ENCODE measurements around the gene SPACA7.

Gene SPACA7

GRCh38 chr13:112376050-112376681, at the start of gene SPACA7:
TSS of gene SPACA7 (plus strand) at chr13:112376355. CDS start at chr13:112376386, 31 bp downstream.
- no peak within 1 kb of the TSS for H3K27ac Mint-ChIP-seq
- ATAC-seq: no peak
- H3K4me3 Mint-ChIP-seq: no peak within 1 kb of the TSS

GRCh38 chr13:112326821-112327370, 49.3 kb upstream of the SPACA7 start:
- H3K9me3 Mint-ChIP-seq: no peaks in the 10 kb centered on the region
- no peak for ATAC-seq
- peaks cover 67% of the 10 kb centered on the region for H3K27me3 Mint-ChIP-seq
- DNase-seq: no peak
- H3K4me3 Mint-ChIP-seq: no peak overlapping the region
- H3K4me1 Mint-ChIP-seq: no peaks in the 10 kb centered on the region
- no peak overlapping the region for H3K27ac Mint-ChIP-seq

More at GRCh38 chr13:112376050-112376681, at the start of gene SPACA7:
- Mint-ChIP-seq H3K9me3 (peaks cover 0 to 23% of the 10 kb centered on the region in 2 donors), H3K4me1 (no peaks in the 10 kb centered on the region), H3K27me3 (peaks cover 22% of the 10 kb centered on the region)
- DNase-seq: no peak

- peaks cover 85% of the 10 kb centered on the region for H3K27me3 Mint-ChIP-seq
- no peak overlapping the region for H3K27ac Mint-ChIP-seq
- H3K9me3 Mint-ChIP-seq: no peaks in the 10 kb centered on the region
- H3K4me1 Mint-ChIP-seq: no peaks in the 10 kb centered on the region
- ATAC-seq (no peak), DNase-seq (no peak)
- no peak overlapping the region for H3K4me3 Mint-ChIP-seq
Observed at GRCh38 chr13:112328936-112329335, 47.2 kb upstream of the SPACA7 start.

GRCh38 chr13:112329376-112329775, 46.8 kb upstream of the SPACA7 start:
- H3K27me3 Mint-ChIP-seq: peaks cover 86% of the 10 kb centered on the region
- ATAC-seq (no peak), DNase-seq (no peak)
- H3K27ac Mint-ChIP-seq: no peak overlapping the region
- H3K4me3 Mint-ChIP-seq: no peak overlapping the region
- no peaks in the 10 kb centered on the region for H3K4me1 Mint-ChIP-seq
- no peaks in the 10 kb centered on the region for H3K9me3 Mint-ChIP-seq

GRCh38 chr13:112330066-112330465, 46.1 kb upstream of the SPACA7 start:
- DNase-seq: no peak
- Mint-ChIP-seq H3K27ac (peak overlapping the region in 1 of 2 donors; percentile 34), H3K27me3 (peaks cover 83% of the 10 kb centered on the region), H3K4me1 (no peaks in the 10 kb centered on the region), H3K9me3 (no peaks in the 10 kb centered on the region), H3K4me3 (no peak overlapping the region)
- no peak for ATAC-seq

GRCh38 chr13:112330479-112331381, 45.4 kb upstream of the SPACA7 start:
- Mint-ChIP-seq H3K4me1 (no peaks in the 10 kb centered on the region), H3K27ac (no peak overlapping the region), H3K27me3 (peaks cover 77% of the 10 kb centered on the region), H3K4me3 (no peak overlapping the region), H3K9me3 (peaks cover under 1 to 2% of the 10 kb centered on the region in 2 donors)
- ATAC-seq (no peak), DNase-seq (no peak)

GRCh38 chr13:112331675-112332074, 44.5 kb upstream of the SPACA7 start:
- DNase-seq: no peak
- no peaks in the 10 kb centered on the region for H3K4me1 Mint-ChIP-seq
- H3K27ac Mint-ChIP-seq: no peak overlapping the region
- H3K27me3 Mint-ChIP-seq: peaks cover 78% of the 10 kb centered on the region
- H3K9me3 Mint-ChIP-seq: peaks cover 10 to 11% of the 10 kb centered on the region in 2 donors
- no peak for ATAC-seq
- H3K4me3 Mint-ChIP-seq: no peak overlapping the region

GRCh38 chr13:112332727-112333126, 43.4 kb upstream of the SPACA7 start:
- no peaks in the 10 kb centered on the region for H3K4me1 Mint-ChIP-seq
- H3K27ac Mint-ChIP-seq: no peak overlapping the region
- ATAC-seq: no peak
- no peak for DNase-seq
- peaks cover 20 to 22% of the 10 kb centered on the region in 2 donors for H3K9me3 Mint-ChIP-seq
- H3K4me3 Mint-ChIP-seq: no peak overlapping the region
- peaks cover 84% of the 10 kb centered on the region for H3K27me3 Mint-ChIP-seq

- Mint-ChIP-seq H3K27ac (no peak overlapping the region), H3K4me3 (no peak overlapping the region), H3K9me3 (peaks cover 20 to 31% of the 10 kb centered on the region in 2 donors), H3K4me1 (no peaks in the 10 kb centered on the region), H3K27me3 (peaks cover 74% of the 10 kb centered on the region)
- ATAC-seq (no peak), DNase-seq (no peak)
Observed at GRCh38 chr13:112333756-112334543, 42.2 kb upstream of the SPACA7 start.

- ATAC-seq: no peak
- peaks cover 62% of the 10 kb centered on the region for H3K27me3 Mint-ChIP-seq
- no peak overlapping the region for H3K27ac Mint-ChIP-seq
- no peak overlapping the region for H3K4me3 Mint-ChIP-seq
- peaks cover 20 to 37% of the 10 kb centered on the region in 2 donors for H3K9me3 Mint-ChIP-seq
- H3K4me1 Mint-ChIP-seq: no peaks in the 10 kb centered on the region
- no peak for DNase-seq
Observed at GRCh38 chr13:112335135-112335534, 41.0 kb upstream of the SPACA7 start.

- ATAC-seq (no peak), DNase-seq (no peak)
- Mint-ChIP-seq H3K4me1 (peaks cover 5% of the 10 kb centered on the region), H3K27ac (no peak overlapping the region), H3K27me3 (peaks cover 46% of the 10 kb centered on the region), H3K4me3 (no peak overlapping the region), H3K9me3 (peaks cover 12 to 28% of the 10 kb centered on the region in 2 donors)
Observed at GRCh38 chr13:112341446-112341845, 34.7 kb upstream of the SPACA7 start.

GRCh38 chr13:112341976-112342735, 34.0 kb upstream of the SPACA7 start:
- Mint-ChIP-seq H3K27ac (no peak overlapping the region), H3K4me1 (peaks cover 10% of the 10 kb centered on the region), H3K9me3 (peaks cover 5 to 21% of the 10 kb centered on the region in 2 donors), H3K27me3 (peaks cover 46% of the 10 kb centered on the region), H3K4me3 (no peak overlapping the region)
- ATAC-seq (no peak), DNase-seq (no peak)

- Mint-ChIP-seq H3K27me3 (peaks cover 46% of the 10 kb centered on the region), H3K4me1 (peaks cover 10% of the 10 kb centered on the region), H3K9me3 (peaks cover 0 to 13% of the 10 kb centered on the region in 2 donors), H3K4me3 (no peak overlapping the region), H3K27ac (no peak overlapping the region)
- ATAC-seq: peak; percentile 79
- no peak for DNase-seq
Observed at GRCh38 chr13:112342841-112343361, 33.3 kb upstream of the SPACA7 start.

GRCh38 chr13:112343591-112343990, 32.6 kb upstream of the SPACA7 start:
- Mint-ChIP-seq H3K4me3 (no peak overlapping the region), H3K27me3 (peaks cover 53% of the 10 kb centered on the region), H3K27ac (no peak overlapping the region), H3K9me3 (peaks cover 0 to 10% of the 10 kb centered on the region in 2 donors), H3K4me1 (peaks cover 10% of the 10 kb centered on the region)
- DNase-seq: no peak
- ATAC-seq: peak; percentile 6

Measured in stimulated activated naive CD8-positive, alpha-beta T cell treated with anti-CD3 and anti-CD28 coated beads, Interleukin-15, amount 100 ng/mL, for 72 hours (primary cell).